Rectal smooth muscle tissue (tissue), 1 donor: ENCODE data around the gene ACTN3.
"Not testable (repeated sequence)": the region's sequence is repeated elsewhere in the genome, so short reads cannot be mapped to it uniquely, and the experiment has no call there.

ENCODE experiments used
- H3K27ac ChIP-seq: one replicate; pipeline ENCODE4 v1.7.0; 2013; ENCODE audit warnings: low read depth, low read length, inconsistent platforms
- H3K27me3 ChIP-seq: one replicate; pipeline ENCODE4 v1.7.0; 2013; ENCODE audit warnings: low read length; ENCODE audit not compliant: control insufficient read depth, insufficient read depth
- H3K36me3 ChIP-seq: one replicate; pipeline ENCODE4 v1.7.0; 2013; ENCODE audit warnings: low read length; ENCODE audit not compliant: control insufficient read depth, insufficient read depth
- H3K4me1 ChIP-seq: one replicate; pipeline ENCODE4 v1.7.0; 2013; ENCODE audit warnings: low read length; ENCODE audit not compliant: control insufficient read depth, insufficient read depth
- H3K4me3 ChIP-seq: one replicate; pipeline ENCODE4 v1.7.0; 2013; ENCODE audit warnings: low read length
- H3K9ac ChIP-seq: one replicate; pipeline ENCODE4 v1.7.0; 2013; ENCODE audit warnings: low read length

Gene ACTN3

GRCh38 chr11:66595245-66595904 lies 48.7 kb downstream of the ACTN3 start:
- Histone ChIP-seq H3K27ac (peak overlapping the region; percentile 46), H3K4me1 (peaks cover 14% of the 10 kb centered on the region), H3K9ac (no peak overlapping the region), H3K36me3 (peaks cover 2% of the 10 kb centered on the region), H3K27me3 (no peaks in the 10 kb centered on the region), H3K4me3 (no peak overlapping the region)

GRCh38 chr11:66598993-66599392 lies 52.3 kb downstream of the ACTN3 start:
- Histone ChIP-seq H3K4me3 (no peak overlapping the region), H3K36me3 (peaks cover 3% of the 10 kb centered on the region), H3K4me1 (peaks cover 9% of the 10 kb centered on the region), H3K27me3 (no peaks in the 10 kb centered on the region), H3K27ac (no peak overlapping the region), H3K9ac (no peak overlapping the region)

- no peak overlapping the region for H3K27ac ChIP-seq
- H3K4me3 ChIP-seq = no peak overlapping the region
- H3K27me3 ChIP-seq = no peaks in the 10 kb centered on the region
- H3K9ac ChIP-seq = no peak overlapping the region
- H3K36me3 ChIP-seq = peaks cover 4% of the 10 kb centered on the region
- H3K4me1 ChIP-seq = peaks cover 5% of the 10 kb centered on the region
Observed at GRCh38 chr11:66600219-66600618, 53.5 kb downstream of the ACTN3 start.

- H3K4me1 ChIP-seq = peaks cover under 1% of the 10 kb centered on the region
- H3K27me3 ChIP-seq = no peaks in the 10 kb centered on the region
- H3K4me3 ChIP-seq = no peak overlapping the region
- no peak overlapping the region for H3K9ac ChIP-seq
- H3K27ac ChIP-seq = no peak overlapping the region
- peaks cover 8% of the 10 kb centered on the region for H3K36me3 ChIP-seq
Observed at GRCh38 chr11:66600631-66601233, 54.0 kb downstream of the ACTN3 start.

GRCh38 chr11:66603072-66603471 lies 56.4 kb downstream of the ACTN3 start:
- H3K4me3 ChIP-seq = no peak overlapping the region
- H3K9ac ChIP-seq = no peak overlapping the region
- peaks cover 7% of the 10 kb centered on the region for H3K4me1 ChIP-seq
- H3K27me3 ChIP-seq = no peaks in the 10 kb centered on the region
- no peak overlapping the region for H3K27ac ChIP-seq
- H3K36me3 ChIP-seq = peaks cover 8% of the 10 kb centered on the region

GRCh38 chr11:66604155-66604554 lies 57.5 kb downstream of the ACTN3 start:
- Histone ChIP-seq H3K36me3 (peaks cover 8% of the 10 kb centered on the region), H3K9ac (no peak overlapping the region), H3K4me3 (no peak overlapping the region), H3K4me1 (peaks cover 10% of the 10 kb centered on the region), H3K27ac (no peak overlapping the region), H3K27me3 (no peaks in the 10 kb centered on the region)

- H3K27ac ChIP-seq = peak overlapping the region; percentile 93
- not testable (repeated sequence) for H3K4me3 ChIP-seq, H3K36me3 ChIP-seq, H3K27me3 ChIP-seq, H3K4me1 ChIP-seq, H3K9ac ChIP-seq
Observed at GRCh38 chr11:66606608-66607007, 59.9 kb downstream of the ACTN3 start.

- H3K36me3 ChIP-seq = peaks cover 5% of the 10 kb centered on the region
- H3K27ac ChIP-seq = peak overlapping the region; percentile 93
- no peak overlapping the region for H3K9ac ChIP-seq
- peaks cover 10% of the 10 kb centered on the region for H3K4me1 ChIP-seq
- no peaks in the 10 kb centered on the region for H3K27me3 ChIP-seq
- no peak overlapping the region for H3K4me3 ChIP-seq
Observed at GRCh38 chr11:66607126-66607834, 60.6 kb downstream of the ACTN3 start.

GRCh38 chr11:66609721-66610617 lies 63.3 kb downstream of the ACTN3 start:
- Histone ChIP-seq H3K27ac (no peak overlapping the region), H3K9ac (no peak overlapping the region), H3K36me3 (peaks cover 5% of the 10 kb centered on the region), H3K4me3 (no peak overlapping the region), H3K4me1 (peaks cover 10% of the 10 kb centered on the region), H3K27me3 (no peaks in the 10 kb centered on the region)

GRCh38 chr11:66612458-66612857 lies 65.8 kb downstream of the ACTN3 start:
- Histone ChIP-seq H3K4me1 (peaks cover 5% of the 10 kb centered on the region), H3K9ac (no peak overlapping the region), H3K27ac (no peak overlapping the region), H3K4me3 (no peak overlapping the region), H3K27me3 (no peaks in the 10 kb centered on the region), H3K36me3 (no peaks in the 10 kb centered on the region)
